Posterior vena cava (tissue), 2 donors: ENCODE results near the gene AIG1. TPM values are rescaled to one million over a fixed set of nuclear protein-coding genes. Genes with fewer than 3 reads are reported as not detected.

Experiments used
- DNase-seq: peaks from one replicate; pipeline ENCODE4 v3.0.0-alpha.2; 2020; ENCODE audit warnings: low spot score
- intact Hi-C, 2 donors: fragments of 100-400 bp; cut with DNase I; formaldehyde crosslinking; loops; one replicate each; pipeline versions ENCODE4 v1.14.1 to v1.14.2; 2022 to 2023
- total RNA-seq, 2 donors: library from RNA; stranded (reverse); fragmentation: NEBNext Ultra II Directional; extraction: Animal tissue kit (Norgen Biotek cat#: 25700); gene quantifications; one replicate each; pipeline ENCODE4 v1.2.1, GENCODE V29; 2021
- donor health status: DM: yes; HTN: yes; CAD: no.
- donor health status: DM: yes; HTN: yes; CAD: no.

AIG1 gene
- total RNA-seq, 2 donors from 2014 or later: 25.8 to 32.7 TPM

- intact Hi-C loops: no loop called here
Observed at GRCh38 chr6:143361536-143362191, 301.0 kb downstream of the AIG1 start.

GRCh38 chr6:143362192-143362558 lies 301.5 kb downstream of the AIG1 start:
- no peak for DNase-seq
- intact Hi-C loops: no loop called here

More at GRCh38 chr6:143361536-143362191, 301.0 kb downstream of the AIG1 start:
- no peak for DNase-seq

- intact Hi-C loops: no loop called here
- DNase-seq: no peak
Observed at GRCh38 chr6:143363299-143363698, 302.6 kb downstream of the AIG1 start.

- intact Hi-C loops: no loop called here
- no peak for DNase-seq
Observed at GRCh38 chr6:143368426-143368825, 307.7 kb downstream of the AIG1 start.

GRCh38 chr6:143369971-143370370 lies 309.3 kb downstream of the AIG1 start:
- no peak for DNase-seq
- intact Hi-C loops: no loop called here

- intact Hi-C loops: no loop called here
Observed at GRCh38 chr6:143370812-143371370, 310.2 kb downstream of the AIG1 start.

GRCh38 chr6:143372199-143372882 lies 311.7 kb downstream of the AIG1 start:
- no peak for DNase-seq
- intact Hi-C loops: no loop called here

More at GRCh38 chr6:143370812-143371370, 310.2 kb downstream of the AIG1 start:
- DNase-seq: no peak

GRCh38 chr6:143374014-143374413 lies 313.3 kb downstream of the AIG1 start:
- DNase-seq: no peak
- intact Hi-C loops: no loop called here

- intact Hi-C loops: no loop called here
- DNase-seq: no peak
Observed at GRCh38 chr6:143375022-143375585, 314.4 kb downstream of the AIG1 start.

- no peak for DNase-seq
- intact Hi-C loops: no loop called here
Observed at GRCh38 chr6:143376375-143376774, 315.7 kb downstream of the AIG1 start.

GRCh38 chr6:143376861-143377260 lies 316.2 kb downstream of the AIG1 start:
- no peak for DNase-seq
- intact Hi-C loops: no loop called here

GRCh38 chr6:143385636-143386035 lies 324.9 kb downstream of the AIG1 start:
- no peak for DNase-seq
- intact Hi-C loops: no loop called here

- intact Hi-C loops: no loop called here
- no peak for DNase-seq
Observed at GRCh38 chr6:143390278-143390677, 329.6 kb downstream of the AIG1 start.

Other genes starting within 250 kb of the AIG1 start
- 10 to 100 TPM; 28.4 to 30.8 TPM for gene HIVEP2, start 115.7 kb upstream of the AIG1 start, total RNA-seq